Measurements from ENCODE around the gene SSBP3.
"Not testable (repeated sequence)": the region's sequence is repeated elsewhere in the genome, so short reads cannot be mapped to it uniquely, and the experiment has no call there.

SSBP3 gene

DNA sequence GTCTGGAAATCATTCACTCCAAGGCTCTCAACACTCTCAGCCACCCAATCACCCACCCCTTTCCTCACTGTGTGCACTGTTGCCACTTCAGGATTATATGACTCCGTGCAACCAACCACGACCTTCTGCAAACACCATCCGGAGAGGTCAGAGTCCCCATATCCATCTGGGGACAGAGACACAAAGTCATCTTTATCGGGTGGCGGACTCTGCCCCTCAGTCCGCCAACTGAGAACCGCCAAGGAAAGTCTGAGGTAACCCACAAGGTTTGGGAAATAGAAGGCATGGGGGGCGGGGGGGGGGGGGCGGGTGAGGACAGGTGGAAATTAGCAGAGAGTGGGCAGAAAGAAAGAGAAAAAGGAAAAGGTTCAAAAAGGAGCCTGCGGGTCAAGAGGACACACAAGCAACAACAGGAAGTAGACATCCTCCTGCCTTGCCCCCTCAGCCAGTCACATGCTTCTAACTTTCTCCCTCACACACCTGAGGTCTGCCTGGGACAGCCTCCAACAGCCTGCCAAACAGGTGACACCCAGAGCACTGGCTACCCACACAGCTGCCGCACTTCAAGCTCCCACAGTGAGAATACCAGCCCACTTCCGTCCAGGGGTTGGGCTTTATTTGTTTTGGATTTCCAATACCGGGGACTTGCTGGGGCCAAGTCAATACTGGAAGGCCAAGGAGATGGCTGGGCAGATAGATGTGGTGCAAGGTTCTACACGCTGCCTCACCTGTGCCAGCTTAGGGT, 58.1 kb downstream of the SSBP3 start:
- DNase-seq, result no peak

DNA sequence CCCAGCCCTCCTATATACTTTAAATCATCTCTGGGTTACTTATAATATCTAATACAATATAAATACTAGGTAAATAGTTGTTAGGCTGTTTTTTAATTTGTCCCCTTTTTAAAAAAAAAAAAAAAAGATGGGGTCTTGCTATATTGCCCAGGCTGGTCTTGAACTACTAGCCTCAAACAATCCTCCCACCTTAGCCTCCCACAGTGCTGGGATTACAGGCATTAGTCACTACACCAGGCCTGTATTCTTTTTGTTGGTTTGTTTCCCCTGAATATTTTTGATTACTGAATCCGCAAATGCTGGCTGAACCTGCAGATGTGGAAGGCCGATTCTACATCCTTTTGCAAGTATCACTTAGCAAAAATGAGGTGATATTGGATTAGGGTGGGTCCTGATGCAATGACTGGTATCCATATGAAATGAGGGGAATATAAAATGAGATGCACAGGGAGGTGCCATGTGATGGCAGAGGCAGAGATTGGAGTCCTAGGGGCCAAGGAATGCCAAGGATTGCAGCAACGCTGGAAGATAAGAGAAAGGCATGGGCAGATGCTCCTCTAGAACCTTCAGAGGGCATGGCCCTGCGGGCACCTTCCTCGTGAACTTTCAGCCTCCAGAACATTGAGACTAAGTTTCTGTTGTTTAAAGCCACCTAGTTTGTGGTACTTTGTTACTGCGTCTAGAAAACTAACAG, 58.8 kb downstream of the SSBP3 start:
- no peak for DNase-seq

DNA sequence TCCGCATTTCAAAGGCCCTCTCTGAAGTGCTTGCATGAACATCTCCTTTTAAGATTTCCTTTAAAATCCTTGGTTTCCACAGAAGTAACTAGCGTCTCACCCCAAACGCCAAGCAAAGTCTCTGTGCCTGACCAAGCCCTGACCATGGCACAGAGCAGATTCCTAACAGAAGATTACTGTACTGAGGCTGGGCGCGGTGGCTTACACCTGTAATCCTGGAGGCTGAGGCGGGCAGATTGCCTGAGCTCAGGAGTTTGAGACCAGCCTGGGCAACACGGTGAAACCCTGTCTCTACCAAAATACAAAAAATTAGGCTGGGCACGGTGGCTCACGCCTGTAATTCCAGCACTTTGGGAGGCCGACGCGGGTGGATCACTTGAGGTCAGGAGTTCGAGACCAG, 60.6 kb downstream of the SSBP3 start:
- DNase-seq, result not testable (repeated sequence)

DNA sequence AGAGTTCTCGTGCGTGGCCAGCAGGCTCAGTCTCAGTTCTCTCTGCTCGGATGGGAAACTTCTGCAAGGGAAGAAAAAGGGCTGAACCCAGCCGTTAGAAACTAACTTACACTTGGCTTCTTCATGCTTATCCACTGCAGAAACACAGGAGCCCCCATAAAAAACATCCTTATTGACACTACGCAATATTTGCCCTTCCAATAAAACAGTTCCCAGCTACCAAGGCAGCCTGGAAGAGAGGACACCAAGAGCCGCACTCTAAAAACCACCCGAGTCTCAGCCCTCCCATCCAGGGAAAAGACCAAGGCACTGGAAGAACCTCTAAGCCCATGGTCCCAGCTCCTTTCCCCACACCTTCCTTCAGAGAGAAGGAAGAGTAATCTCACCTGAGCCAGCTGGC, 61.1 kb downstream of the SSBP3 start:
- DNase-seq, result no peak

DNA sequence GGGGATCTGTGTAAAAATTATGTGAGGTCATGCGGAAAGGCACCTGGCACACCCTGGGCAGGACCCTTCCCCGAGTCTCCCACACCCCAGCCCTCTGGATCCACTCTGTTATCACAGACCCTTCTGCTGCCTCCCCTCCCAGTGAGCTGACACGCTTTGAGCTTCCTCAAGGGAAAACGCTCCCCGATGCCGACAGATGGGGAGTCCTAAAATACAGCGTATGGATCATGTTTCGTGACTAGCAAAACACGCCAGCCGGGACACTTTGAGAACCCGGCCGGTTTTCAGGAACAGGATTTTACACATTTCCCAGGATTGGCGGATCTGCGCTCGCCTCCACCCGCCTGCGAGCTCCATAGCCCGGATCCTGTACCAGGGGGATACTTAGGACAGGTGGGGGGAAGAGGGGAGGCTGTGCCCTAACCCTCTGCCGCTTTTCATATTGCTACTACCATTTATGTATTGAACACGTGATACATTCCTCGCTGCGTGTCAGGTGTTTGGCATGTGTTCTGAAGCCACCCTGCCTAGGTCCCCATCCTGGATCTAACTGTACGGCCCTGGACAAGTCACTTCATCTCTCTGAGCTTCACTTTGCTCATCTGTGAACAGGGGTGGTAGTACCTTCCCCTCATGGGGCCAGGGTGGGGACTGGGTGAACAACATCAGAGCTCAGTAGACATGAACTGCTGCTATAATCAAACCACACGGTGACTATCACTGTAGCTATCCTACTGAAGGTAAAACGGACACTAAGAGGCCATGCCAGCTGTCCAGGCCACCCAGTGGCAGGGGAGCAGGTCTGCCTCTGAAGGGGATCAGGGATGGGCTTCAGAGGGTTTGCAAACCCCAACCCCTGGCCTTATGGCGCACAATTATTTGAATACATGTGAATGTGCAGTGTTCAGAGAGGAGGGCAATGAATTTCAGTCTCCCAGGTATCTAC, 63.2 kb downstream of the SSBP3 start:
- no peak for DNase-seq

DNA sequence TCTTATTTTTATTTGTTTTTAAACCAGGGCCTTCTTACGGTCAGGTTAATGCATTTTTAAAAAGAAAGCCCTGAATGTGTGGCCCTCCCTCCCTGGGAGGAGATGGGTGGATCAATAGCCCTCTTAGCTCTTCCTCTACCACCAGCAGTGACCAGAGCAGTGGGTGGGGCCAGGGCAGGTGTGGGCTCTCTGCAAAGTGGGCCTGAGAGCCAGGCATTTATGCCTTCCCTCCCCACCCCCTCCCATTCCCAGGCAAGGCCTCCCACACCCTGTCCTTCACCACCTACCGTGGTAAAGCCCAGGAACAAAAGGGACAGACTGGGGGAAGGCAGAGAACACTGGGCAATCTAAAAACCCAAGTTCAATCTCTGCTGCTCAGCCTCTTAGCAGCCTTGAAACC, 63.9 kb downstream of the SSBP3 start:
- no peak for DNase-seq

DNA sequence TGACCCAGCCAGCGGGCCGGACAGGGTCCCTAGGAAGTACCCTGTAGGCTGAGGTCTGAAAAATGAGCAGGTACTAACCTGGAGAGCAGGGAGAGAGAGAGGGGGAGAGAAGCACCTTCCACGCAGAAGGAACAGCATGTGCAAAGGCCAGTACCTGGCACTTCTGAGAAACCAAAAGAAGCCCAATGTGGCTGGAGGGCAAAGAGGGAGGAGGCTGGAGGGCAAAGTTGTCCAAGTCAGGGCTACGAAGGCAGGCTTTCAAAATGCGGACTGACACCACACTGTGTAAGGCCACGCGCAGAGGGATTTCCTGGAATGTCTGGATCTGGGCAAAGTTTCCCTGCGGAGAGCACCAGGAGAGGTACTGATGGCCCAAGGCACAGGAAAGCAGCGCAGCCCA, 64.4 kb downstream of the SSBP3 start:
- DNase-seq, result no peak

DNA sequence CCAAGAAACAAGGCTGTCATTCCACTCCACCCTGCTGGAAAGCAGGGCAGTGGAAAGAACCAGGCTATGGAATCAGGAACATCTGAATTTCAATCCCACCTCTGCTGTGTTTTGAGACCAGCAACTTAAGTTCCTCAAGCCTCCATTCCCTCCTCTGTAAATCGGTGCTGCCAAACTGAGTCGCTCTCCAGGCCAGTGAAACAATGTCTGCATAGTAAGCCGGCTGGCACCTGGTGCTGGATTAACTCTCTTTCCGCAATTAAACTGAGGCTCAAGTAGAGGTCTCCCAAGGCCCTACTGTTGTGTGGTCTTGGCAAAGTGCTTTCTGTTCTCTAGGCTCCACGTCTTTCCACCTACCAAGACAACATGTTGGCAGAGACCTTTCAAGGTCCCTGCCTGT, 65.3 kb downstream of the SSBP3 start:
- DNase-seq, result no peak

DNA sequence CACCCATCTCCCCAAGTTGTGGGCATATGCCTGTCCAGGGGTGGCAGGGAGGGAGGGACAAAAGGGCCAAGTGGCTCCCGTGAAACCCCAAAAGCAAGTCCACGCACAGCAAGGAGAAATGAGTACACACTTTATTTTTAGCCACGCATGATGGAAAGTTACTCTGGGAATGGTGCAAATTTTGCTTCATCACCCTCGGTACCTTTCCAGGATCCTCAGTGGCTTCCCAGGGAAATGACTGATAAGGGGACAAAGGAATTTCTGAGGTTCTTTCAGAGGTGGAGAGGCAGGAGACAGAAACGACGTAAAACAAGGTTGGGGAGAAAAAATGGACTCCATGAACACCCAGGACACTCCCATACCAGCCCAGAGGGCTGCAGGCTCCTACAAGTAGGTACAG, 65.8 kb downstream of the SSBP3 start:
- no peak for DNase-seq

DNA sequence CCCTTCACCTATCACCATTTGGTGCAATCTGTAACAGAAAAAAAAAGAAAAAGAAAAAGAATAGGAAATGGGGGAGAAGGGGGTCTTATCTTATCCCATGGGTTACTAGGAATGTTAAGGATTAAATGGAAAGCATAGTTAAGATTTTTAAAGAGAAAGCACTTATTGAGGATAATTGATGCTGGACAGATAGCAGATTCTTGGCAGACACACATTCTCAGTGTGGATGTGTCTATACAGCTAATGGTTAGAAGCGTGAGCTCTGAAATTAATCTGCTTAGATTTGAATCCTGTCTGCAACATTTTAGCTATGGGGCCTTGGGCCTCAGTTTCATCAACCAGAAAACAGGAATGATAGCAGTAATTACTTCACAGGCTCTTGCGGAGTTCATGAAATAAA, 67.1 kb downstream of the SSBP3 start:
- DNase-seq, result no peak

DNA sequence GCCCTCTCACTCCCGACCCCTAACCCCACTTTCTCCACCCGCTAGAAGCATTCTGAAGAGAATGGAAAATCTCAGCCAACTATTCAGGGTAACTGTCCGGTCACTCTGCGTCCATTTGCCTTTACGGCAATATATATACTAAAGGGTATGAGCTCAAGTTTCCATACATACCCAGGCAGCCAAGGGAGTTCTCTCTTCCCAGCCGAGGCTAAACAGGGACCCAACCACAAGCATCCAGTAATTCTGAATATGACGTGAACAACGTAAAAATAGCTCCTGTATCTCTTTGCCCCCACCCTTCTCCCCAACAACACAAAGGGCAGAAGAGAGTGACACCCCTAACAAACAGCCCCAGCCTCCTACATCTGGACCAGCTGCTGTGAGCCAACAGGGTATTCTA, 67.7 kb downstream of the SSBP3 start:
- DNase-seq, result no peak

DNA sequence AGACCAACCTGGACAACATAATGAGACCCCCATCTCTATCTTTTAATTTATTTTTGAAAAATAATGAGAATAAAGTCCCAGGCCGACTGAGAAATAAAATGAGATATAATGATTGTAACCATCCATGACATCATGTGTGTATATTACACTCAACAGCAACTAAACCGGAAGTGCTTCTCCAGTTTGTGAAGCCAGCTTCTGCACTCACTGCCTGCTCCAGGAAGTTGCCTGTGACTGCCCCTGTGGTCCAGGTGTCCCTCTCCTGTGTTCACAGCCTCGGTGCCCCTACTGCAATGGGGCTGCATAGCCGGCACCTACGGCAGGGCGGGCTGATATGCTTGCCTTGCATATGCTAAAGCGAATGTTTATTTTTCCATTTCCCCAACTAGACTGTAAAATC, 68.3 kb downstream of the SSBP3 start:
- no peak for DNase-seq

DNA sequence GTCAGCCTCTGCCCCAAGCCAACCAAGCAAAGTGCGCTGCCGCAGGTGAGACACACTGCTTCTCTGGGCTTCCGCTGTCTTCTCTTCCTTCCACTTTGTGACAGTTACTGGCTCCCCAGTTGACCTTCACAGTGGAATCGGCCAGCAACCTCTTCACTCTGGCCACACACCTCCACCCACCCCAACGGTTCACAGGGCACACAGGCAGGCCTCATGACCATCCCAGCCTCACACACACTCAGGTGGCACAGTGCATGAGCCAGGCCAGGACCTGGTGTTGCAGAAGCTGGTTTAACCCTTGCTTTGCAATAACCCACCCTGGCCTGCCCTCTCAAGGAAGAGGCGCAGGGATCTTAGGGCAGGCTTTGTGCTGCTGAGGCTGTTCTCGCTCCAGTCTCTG, 69.2 kb downstream of the SSBP3 start:
- DNase-seq, result no peak

DNA sequence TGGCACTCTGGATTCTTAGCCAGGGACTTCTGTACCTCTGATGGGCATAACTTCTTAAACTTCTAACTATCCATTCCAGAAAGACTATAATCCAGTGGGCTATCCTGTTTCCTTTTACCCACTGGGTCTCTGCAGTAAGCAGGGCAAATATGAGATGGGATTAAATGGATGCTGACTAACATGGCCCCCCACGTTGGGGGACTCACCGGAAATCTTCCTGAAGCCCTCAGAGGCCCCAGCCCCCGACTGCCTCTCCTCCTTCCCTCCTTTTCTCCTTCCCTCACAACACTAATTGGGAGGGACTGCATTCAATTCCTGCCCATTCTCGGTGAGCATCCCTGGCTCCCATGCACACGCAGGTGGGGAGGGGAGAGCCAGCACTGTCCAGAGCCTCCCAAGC, 70.1 kb downstream of the SSBP3 start:
- DNase-seq, result no peak

DNA sequence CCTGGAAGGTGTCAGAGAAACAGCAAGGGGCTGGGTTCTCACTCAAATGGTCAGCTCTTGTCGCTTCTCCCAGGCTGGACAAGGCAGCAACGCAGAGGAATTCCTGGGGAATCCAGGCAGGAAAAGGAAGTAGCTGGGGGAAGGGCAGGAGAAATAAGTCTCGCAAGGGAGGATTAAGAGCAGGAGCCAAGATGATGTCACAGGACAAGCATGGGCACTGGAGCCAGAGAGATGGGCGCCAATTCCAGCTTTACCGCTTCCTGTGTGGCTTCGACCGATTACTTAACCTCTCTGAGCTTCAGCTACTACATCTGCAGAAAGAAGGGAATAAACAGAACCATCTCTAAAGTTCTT, 70.5 kb downstream of the SSBP3 start:
- DNase-seq, result no peak

DNA sequence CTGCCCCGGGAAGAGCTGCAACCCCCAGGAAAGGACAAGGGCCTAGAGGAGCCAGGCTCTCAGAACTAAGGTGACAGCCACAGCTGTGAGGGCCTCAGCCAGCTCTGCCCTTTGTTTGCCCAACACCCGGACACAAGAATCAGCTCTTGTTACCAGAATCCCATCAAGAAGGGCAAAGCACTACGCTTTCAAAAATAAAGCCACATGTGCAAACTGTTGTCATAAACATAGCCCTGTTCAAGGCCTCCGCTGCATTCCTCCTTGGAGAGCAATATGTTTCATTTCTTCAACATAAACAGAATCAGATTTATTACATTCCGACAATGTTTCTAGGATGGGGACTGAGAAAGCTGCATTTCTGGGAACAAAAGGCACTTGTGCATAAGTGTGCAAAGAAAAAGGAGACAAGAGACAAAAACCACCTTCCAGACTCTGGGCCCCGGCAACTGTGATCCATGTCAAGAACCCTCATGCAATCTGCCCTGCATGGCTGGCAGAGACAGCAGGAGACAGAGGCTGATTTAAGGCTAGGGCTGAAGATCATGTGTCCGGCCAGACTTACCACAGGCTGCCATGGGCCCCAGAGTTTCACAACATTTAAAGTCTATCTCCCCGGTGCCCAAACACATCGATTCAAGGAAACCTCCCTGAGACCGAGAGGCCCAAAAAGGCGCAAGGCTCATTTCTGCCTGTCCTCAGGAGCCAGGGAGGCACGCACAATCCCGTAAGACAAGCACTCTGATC, 71.0 kb downstream of the SSBP3 start:
- no peak for DNase-seq

DNA sequence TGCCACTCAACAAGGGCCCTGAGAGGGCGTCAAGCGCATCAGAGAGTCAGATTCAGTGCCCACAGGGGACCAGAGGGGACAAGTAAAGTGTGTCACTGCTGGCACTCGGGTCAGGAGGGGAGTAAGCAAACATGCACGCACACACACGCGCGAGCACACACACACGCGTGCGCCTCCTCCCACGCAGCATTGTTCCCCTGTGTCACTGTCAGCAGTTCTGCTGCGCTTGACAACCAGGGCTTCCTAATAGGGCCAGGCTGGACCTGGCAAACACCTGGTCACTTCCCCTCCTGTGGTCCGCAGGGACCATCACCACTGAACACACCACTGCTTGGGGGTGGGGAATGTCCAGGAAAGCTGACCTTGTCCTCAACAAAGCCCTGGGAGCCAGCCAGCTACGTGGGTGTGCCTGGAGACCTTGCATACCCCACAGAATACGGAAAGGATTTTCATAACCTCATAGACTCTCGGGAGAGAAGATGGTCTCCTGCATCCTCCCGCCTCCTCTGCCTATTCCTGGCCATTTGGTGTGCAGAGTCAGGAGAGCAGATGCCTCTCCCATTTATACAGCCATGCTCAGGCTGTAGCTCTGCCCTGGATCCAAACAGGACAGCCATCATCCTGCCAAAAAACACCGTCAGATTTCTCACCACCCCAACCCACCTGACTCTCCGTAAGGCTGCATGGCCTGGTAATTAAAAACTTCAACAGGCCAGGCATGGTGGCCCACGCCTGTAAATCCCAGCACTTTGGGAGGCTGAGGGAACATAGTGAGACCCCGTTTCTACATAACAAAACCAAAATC, 73.2 kb downstream of the SSBP3 start:
- no peak for DNase-seq

DNA sequence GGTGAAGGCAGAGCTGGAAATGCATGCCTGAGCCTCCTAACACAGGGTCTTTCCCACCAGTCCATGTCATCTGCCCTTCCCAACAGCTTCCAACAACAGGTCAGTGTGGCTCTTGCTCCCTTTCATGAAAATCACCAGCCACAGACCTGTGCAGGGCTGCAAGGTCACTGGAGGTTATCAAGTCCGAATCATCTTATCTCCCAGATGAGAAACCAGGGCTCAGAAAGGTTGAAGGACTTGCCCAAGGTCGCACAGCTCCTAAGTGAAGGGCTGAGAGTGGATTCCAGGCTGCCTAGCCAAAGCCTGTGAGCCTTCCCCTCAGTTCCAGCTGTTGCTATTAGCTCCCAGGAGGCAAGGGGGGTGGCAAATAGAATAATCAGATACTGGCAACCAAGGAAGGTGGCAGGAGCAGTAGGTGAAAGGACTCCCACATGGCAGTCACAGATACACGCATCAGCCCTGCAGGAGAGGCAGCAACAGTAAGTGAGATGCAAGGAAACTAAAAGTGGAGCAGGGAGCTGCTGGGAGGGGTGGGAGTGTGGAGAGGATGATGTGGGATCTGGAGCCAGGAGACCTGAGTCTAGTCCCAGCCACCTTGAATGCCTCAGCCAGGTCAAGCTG, 74.2 kb downstream of the SSBP3 start:
- no peak for DNase-seq

DNA sequence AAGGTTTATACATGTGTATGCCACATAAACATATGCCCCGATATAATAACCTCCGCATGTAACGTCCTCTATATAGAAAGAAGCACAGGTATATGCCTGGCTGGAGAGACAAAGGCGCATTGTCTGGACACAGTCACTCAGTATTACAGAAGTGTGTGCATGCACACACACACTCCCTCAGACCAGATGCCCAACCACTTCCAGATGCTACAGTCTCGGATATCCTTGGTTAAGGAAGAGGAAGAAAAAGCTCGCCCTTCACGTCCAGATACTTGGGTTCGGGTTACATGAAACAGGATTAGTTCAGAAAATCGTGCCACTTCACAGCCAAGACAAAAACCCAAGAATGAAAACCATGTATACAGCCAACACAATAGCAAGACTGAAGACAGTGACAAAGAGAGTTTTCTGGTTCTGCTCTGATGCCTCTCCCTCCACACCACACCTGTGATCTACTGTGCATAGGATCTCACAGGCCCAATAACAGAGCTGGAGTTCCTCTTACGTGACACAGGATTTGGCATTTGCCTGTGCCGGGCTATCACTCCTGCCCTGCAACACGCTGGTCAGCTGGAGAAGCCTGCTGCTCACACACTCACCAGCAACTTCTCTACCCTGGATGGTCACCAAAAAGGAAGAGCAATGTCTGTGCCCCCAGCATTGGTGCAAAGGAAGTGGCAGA, 75.0 kb downstream of the SSBP3 start:
- DNase-seq, result no peak

DNA sequence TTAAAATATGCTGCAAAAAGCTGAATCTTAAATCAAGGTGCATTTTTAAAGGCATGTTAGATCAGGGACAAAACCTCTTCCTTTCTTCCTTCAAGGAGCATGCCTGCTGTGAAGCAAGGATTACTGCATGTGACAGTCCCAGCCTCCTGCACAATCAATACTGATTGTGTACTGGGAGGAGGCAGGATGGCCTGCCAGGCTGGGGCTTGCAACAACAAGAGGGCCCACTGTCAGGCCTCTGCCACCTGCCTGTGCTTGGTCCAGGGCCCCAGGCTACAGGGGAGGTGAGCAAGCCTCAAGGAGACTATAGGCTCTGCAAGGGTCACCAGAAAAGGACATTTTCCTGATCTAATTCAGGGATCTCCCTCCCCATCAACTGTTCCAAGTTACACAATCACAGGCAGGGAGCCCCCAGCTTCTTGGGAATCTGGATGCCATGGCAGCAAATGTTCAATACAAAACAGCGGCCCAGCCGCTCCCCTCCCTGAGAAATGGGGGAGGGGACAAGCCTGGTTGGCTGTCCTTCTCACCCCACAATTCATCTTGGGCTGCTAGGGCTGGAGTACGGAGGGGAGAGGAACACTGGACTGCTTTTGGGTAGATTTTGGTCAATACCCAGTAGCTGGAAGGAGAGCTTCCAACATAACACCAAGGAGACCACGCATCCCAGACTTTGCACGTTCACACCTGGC, 76.7 kb downstream of the SSBP3 start:
- DNase-seq, result no peak

Measured in AML-193 (cell line).